Measurements from ENCODE around the gene MDGA2.

The MDGA2 gene

GRCh38 chr14:47044841-47045240 lies 630.6 kb downstream of the MDGA2 start:
- Histone ChIP-seq H3K36me3 (ENCODE audit: insufficient read depth, low read length) (no peaks in the 10 kb centered on the region), H2AFZ (ENCODE audit: low read depth, low read length) (no peak overlapping the region), H3K4me3 (ENCODE audit: low read depth in 1 of 2, low read length in 2 of 2) (no peak overlapping the region), H3K79me2 (ENCODE audit: insufficient read depth, low read length) (no peaks in the 10 kb centered on the region), H3K4me1 (ENCODE audit: insufficient read depth, low read length) (no peaks in the 10 kb centered on the region), H3K27me3 (ENCODE audit: insufficient read depth, low read length, poor library complexity) (no peaks in the 10 kb centered on the region), H4K20me1 (ENCODE audit: insufficient read depth, low read length) (no peaks in the 10 kb centered on the region), H3K9me3 (ENCODE audit: insufficient read depth, low read length, severe bottlenecking) (no peaks in the 10 kb centered on the region), H3K4me2 (ENCODE audit: insufficient read depth, low read length) (no peak overlapping the region), H3K27ac (ENCODE audit: low read length) (no peak overlapping the region), H3K9ac (ENCODE audit: low read depth, low read length) (no peak overlapping the region)
- no peak for DNase-seq
- no peak for TF ChIP-seq EZH2 (IDR thresholded peaks at IDR 0.05; ENCODE audit: borderline replicate concordance, low read depth, low read length, severe bottlenecking)
- no peak for TF ChIP-seq CTCF (IDR thresholded peaks at IDR 0.05; ENCODE audit: borderline replicate concordance, extremely low read depth, low read length, poor library complexity, severe bottlenecking)
- ATAC-seq (ENCODE audit: insufficient read depth, low read depth) = no peak

- Histone ChIP-seq H3K79me2 (ENCODE audit: insufficient read depth, low read length) (no peaks in the 10 kb centered on the region), H4K20me1 (ENCODE audit: insufficient read depth, low read length) (no peaks in the 10 kb centered on the region), H2AFZ (ENCODE audit: low read depth, low read length) (no peak overlapping the region), H3K9ac (ENCODE audit: low read depth, low read length) (no peak overlapping the region), H3K36me3 (ENCODE audit: insufficient read depth, low read length) (no peaks in the 10 kb centered on the region), H3K9me3 (ENCODE audit: insufficient read depth, low read length, severe bottlenecking) (no peaks in the 10 kb centered on the region), H3K27me3 (ENCODE audit: insufficient read depth, low read length, poor library complexity) (no peaks in the 10 kb centered on the region), H3K27ac (ENCODE audit: low read length) (no peak overlapping the region), H3K4me2 (ENCODE audit: insufficient read depth, low read length) (no peak overlapping the region), H3K4me1 (ENCODE audit: insufficient read depth, low read length) (no peaks in the 10 kb centered on the region), H3K4me3 (ENCODE audit: low read depth in 1 of 2, low read length in 2 of 2) (no peak overlapping the region)
- TF ChIP-seq CTCF (IDR thresholded peaks at IDR 0.05; ENCODE audit: borderline replicate concordance, extremely low read depth, low read length, poor library complexity, severe bottlenecking) (no peak), EZH2 (IDR thresholded peaks at IDR 0.05; ENCODE audit: borderline replicate concordance, low read depth, low read length, severe bottlenecking) (no peak)
- DNase-seq (no peak), ATAC-seq (ENCODE audit: insufficient read depth, low read depth) (no peak)
Observed at GRCh38 chr14:47040550-47040949, 634.9 kb downstream of the MDGA2 start.

- no peaks in the 10 kb centered on the region for H3K4me1 ChIP-seq (ENCODE audit: insufficient read depth, low read length)
- no peaks in the 10 kb centered on the region for H3K79me2 ChIP-seq (ENCODE audit: insufficient read depth, low read length)
- no peak overlapping the region for H3K4me2 ChIP-seq (ENCODE audit: insufficient read depth, low read length)
- no peaks in the 10 kb centered on the region for H4K20me1 ChIP-seq (ENCODE audit: insufficient read depth, low read length)
- H3K9ac ChIP-seq (ENCODE audit: low read depth, low read length) = no peak overlapping the region
- DNase-seq (no peak), ATAC-seq (ENCODE audit: insufficient read depth, low read depth) (no peak)
- H3K9me3 ChIP-seq (ENCODE audit: insufficient read depth, low read length, severe bottlenecking) = no peaks in the 10 kb centered on the region
- TF ChIP-seq EZH2 (IDR thresholded peaks at IDR 0.05; ENCODE audit: borderline replicate concordance, low read depth, low read length, severe bottlenecking) = no peak
- TF ChIP-seq CTCF (IDR thresholded peaks at IDR 0.05; ENCODE audit: borderline replicate concordance, extremely low read depth, low read length, poor library complexity, severe bottlenecking) = no peak
- H2AFZ ChIP-seq (ENCODE audit: low read depth, low read length) = no peak overlapping the region
- H3K36me3 ChIP-seq (ENCODE audit: insufficient read depth, low read length) = no peaks in the 10 kb centered on the region
- no peaks in the 10 kb centered on the region for H3K27me3 ChIP-seq (ENCODE audit: insufficient read depth, low read length, poor library complexity)
- no peak overlapping the region for H3K4me3 ChIP-seq (ENCODE audit: low read depth in 1 of 2, low read length in 2 of 2)
- no peak overlapping the region for H3K27ac ChIP-seq (ENCODE audit: low read length)
Observed at GRCh38 chr14:47039336-47039735, 636.1 kb downstream of the MDGA2 start.

GRCh38 chr14:47022721-47023120 lies 652.7 kb downstream of the MDGA2 start:
- Histone ChIP-seq H2AFZ (ENCODE audit: low read depth, low read length) (no peak overlapping the region), H3K27ac (ENCODE audit: low read length) (no peak overlapping the region), H3K4me3 (ENCODE audit: low read depth in 1 of 2, low read length in 2 of 2) (no peak overlapping the region), H3K9ac (ENCODE audit: low read depth, low read length) (no peak overlapping the region), H3K79me2 (ENCODE audit: insufficient read depth, low read length) (no peaks in the 10 kb centered on the region), H4K20me1 (ENCODE audit: insufficient read depth, low read length) (no peaks in the 10 kb centered on the region), H3K4me1 (ENCODE audit: insufficient read depth, low read length) (no peaks in the 10 kb centered on the region), H3K36me3 (ENCODE audit: insufficient read depth, low read length) (no peaks in the 10 kb centered on the region), H3K27me3 (ENCODE audit: insufficient read depth, low read length, poor library complexity) (no peaks in the 10 kb centered on the region), H3K9me3 (ENCODE audit: insufficient read depth, low read length, severe bottlenecking) (no peaks in the 10 kb centered on the region), H3K4me2 (ENCODE audit: insufficient read depth, low read length) (no peak overlapping the region)
- no peak for TF ChIP-seq CTCF (IDR thresholded peaks at IDR 0.05; ENCODE audit: borderline replicate concordance, extremely low read depth, low read length, poor library complexity, severe bottlenecking)
- TF ChIP-seq EZH2 (IDR thresholded peaks at IDR 0.05; ENCODE audit: borderline replicate concordance, low read depth, low read length, severe bottlenecking) = no peak
- DNase-seq (no peak), ATAC-seq (ENCODE audit: insufficient read depth, low read depth) (no peak)
